Aorta (tissue), 5 donors: Measurements from ENCODE around the gene CFAP20. TPM values are rescaled to one million over a fixed set of nuclear protein-coding genes. Genes with fewer than 3 reads are reported as not detected.

Experiments
- ATAC-seq: fragments of 200-7000 bp; cut with Tn5 transposase; one replicate; pipeline ENCODE4 v1.9.1; 2022; ENCODE audit warnings: moderate library complexity; ENCODE audit not compliant: low FRiP score
- DNase-seq, 2 donors: peaks; one replicate each; pipeline ENCODE4 v3.0.0-alpha.2; 2020
- H3K27ac ChIP-seq, 2 donors: one replicate each; pipeline ENCODE4 v1.5.1; 2013; ENCODE audit warnings: low read length in 2 of 2, mild to moderate bottlenecking in 2 of 2, moderate library complexity in 2 of 2, control low read depth in 1 of 2, inconsistent platforms in 1 of 2, low read depth in 1 of 2
- H3K27me3 ChIP-seq, 2 donors: one replicate each; pipeline ENCODE4 v1.6.1; 2013; ENCODE audit warnings: control low read depth in 1 of 2, low read length in 1 of 2, mild to moderate bottlenecking in 1 of 2, moderate library complexity in 1 of 2; ENCODE audit not compliant: insufficient read depth in 2 of 2, control insufficient read depth in 1 of 2
- H3K36me3 ChIP-seq, 2 donors: one replicate each; pipeline ENCODE4 v1.6.1; 2013; ENCODE audit warnings: control low read depth in 1 of 2, low read length in 1 of 2, mild to moderate bottlenecking in 1 of 2; ENCODE audit not compliant: insufficient read depth in 2 of 2, control insufficient read depth in 1 of 2
- H3K4me1 ChIP-seq, 2 donors: one replicate each; pipeline ENCODE4 v1.6.1; 2013; ENCODE audit warnings: low read length in 2 of 2, control low read depth in 1 of 2, mild to moderate bottlenecking in 1 of 2, moderate library complexity in 1 of 2; ENCODE audit not compliant: insufficient read depth in 2 of 2, control insufficient read depth in 1 of 2
- H3K4me3 ChIP-seq, 2 donors: one replicate each; pipeline ENCODE4 v1.5.1; 2013; ENCODE audit warnings: low read length in 2 of 2, control low read depth in 1 of 2, mild to moderate bottlenecking in 1 of 2
- H3K9me3 ChIP-seq: one replicate; pipeline ENCODE4 v1.6.1; 2013; ENCODE audit warnings: mild to moderate bottlenecking, low read length; ENCODE audit not compliant: control insufficient read depth
- WGBS, 2 donors: extraction: QIAGEN DNeasy Blood & Tissue Kit; methylation state at CpG; one replicate each; pipeline ENCODE4 v1.1.7; 2013; 5-methylcytosine and 5-hydroxymethylcytosine counted together
- intact Hi-C, 2 donors: fragments of 100-400 bp; cut with DNase I; formaldehyde crosslinking; loops; one replicate each; pipeline versions ENCODE4 v1.14.2 to v1.15.0; 2022
- polyA plus RNA-seq, 2 donors: library from polyadenylated mRNA; stranded (reverse); fragments of 200-250 nt; gene quantifications; one replicate each; pipeline ENCODE4 v1.2.3, GENCODE V29; 2013
- total RNA-seq, 2 donors: library from RNA; stranded (reverse); fragmentation: NEBNext Ultra II Directional; extraction: Animal tissue kit (Norgen Biotek cat#: 25700); gene quantifications; one replicate each; pipeline ENCODE4 v1.2.1, GENCODE V29; 2021
- donor health status: healthy with polysubstance abuse.
- donor health status: Bipolar disorder and iron deficiency.
- donor health status: DM: no; HTN: no; CAD: no.
- donor health status: DM: no; HTN: no; CAD: no.
- donor health status: DM: yes; HTN: yes; CAD: no.

Gene CFAP20
- total and polyA plus RNA-seq, 4 donors: 16.6 to 22.4 (median 18.1) TPM

DNA sequence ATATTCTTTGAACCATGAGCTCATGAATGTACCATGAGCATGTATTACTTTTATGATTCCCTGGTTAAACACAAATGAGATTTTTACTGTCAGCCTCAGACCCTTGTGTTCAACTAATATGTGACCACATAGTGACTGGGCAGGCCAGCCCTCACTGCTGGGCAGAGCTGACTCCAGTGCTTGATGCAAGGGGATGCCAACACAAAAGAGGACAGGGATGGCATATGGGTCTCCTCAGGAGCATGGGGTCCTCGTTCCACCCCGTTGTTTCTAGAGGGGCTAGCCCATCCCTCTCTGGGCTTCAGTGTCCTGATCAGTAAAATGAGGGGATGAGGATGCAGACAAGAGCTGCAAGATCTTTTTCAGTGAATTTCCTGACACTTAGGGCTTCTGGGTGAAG lies 19.3 kb downstream of the CFAP20 start:
- Histone ChIP-seq H3K36me3 (peaks cover 0 to 6% of the 10 kb centered on the region in 2 donors), H3K27me3 (no peaks in the 10 kb centered on the region), H3K4me3 (no peak overlapping the region), H3K27ac (no peak overlapping the region), H3K4me1 (no peaks in the 10 kb centered on the region), H3K9me3 (no peaks in the 10 kb centered on the region)
- intact Hi-C loops: no loop called here
- WGBS, 2 donors: 88 to 89% methylated on average over 2 of the region's 2 CpGs
- ATAC-seq (no peak), DNase-seq (no peak)

DNA sequence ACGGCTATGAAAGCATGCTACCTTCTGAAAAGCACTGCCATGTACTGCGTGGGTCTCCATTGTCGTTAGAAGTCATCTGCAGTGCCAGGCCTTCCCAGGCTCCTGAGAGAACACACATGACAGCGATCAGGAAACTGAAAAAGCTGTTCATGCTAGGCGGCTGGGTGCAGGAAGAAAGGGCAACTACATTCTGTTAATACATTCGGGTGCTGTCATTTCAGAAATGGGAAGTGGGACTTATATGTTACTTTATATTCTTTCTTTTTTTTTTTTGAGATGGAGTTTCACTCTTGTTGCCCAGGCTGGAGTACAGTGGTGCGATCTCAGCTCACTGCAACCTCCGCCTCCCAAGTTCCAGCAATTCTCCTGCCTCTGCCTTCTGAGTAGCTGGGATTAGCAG lies 19.9 kb downstream of the CFAP20 start:
- no peak overlapping the region for H3K4me3 ChIP-seq
- H3K9me3 ChIP-seq: no peaks in the 10 kb centered on the region
- intact Hi-C loops: no loop called here
- H3K27ac ChIP-seq: no peak overlapping the region
- no peak for ATAC-seq
- H3K4me1 ChIP-seq: no peaks in the 10 kb centered on the region
- H3K36me3 ChIP-seq: peaks cover 0 to 2% of the 10 kb centered on the region in 2 donors
- whole genome bisulfite sequencing, 2 donors: 84 to 86% methylated on average over 8 of the region's 8 CpGs
- DNase-seq: no peak
- H3K27me3 ChIP-seq: no peaks in the 10 kb centered on the region

DNA sequence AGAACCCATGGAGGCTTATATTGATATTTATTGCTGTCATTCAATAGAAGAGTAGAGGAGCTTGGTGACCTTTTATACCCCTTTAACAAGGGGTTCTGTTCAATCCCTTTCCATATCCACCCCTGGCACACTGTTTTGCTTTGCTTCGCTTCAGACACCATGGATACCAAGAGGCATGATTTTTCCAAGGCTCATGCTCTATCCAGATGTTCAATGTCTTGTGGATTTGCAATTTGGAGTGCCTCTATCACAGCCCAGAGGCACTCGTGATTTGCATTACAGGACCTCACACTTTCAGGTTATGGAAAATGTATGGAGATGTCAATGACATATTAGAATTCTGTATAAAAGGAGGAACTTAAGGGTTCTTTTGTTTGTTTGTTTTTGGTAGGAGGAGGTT lies 21.5 kb downstream of the CFAP20 start:
- H3K4me1 ChIP-seq: no peaks in the 10 kb centered on the region
- ATAC-seq (no peak), DNase-seq (no peak)
- H3K9me3 ChIP-seq: no peaks in the 10 kb centered on the region
- no peak overlapping the region for H3K4me3 ChIP-seq
- H3K27ac ChIP-seq: no peak overlapping the region
- 81 to 90% methylated on average over 2 of the region's 2 CpGs for WGBS, 2 donors
- intact Hi-C loops: no loop called here
- H3K27me3 ChIP-seq: no peaks in the 10 kb centered on the region
- H3K36me3 ChIP-seq: no peaks in the 10 kb centered on the region

GRCh38 chr16:58107228-58107627 lies 22.0 kb downstream of the CFAP20 start:
- WGBS, 2 donors: 61 to 62% methylated on average over 2 of the region's 2 CpGs
- DNase-seq: no peak
- Histone ChIP-seq H3K4me3 (no peak overlapping the region), H3K27ac (no peak overlapping the region), H3K4me1 (no peaks in the 10 kb centered on the region), H3K36me3 (no peaks in the 10 kb centered on the region), H3K27me3 (no peaks in the 10 kb centered on the region), H3K9me3 (no peaks in the 10 kb centered on the region)
- intact Hi-C loops: no loop called here
- ATAC-seq: no peak

- H3K36me3 ChIP-seq: no peaks in the 10 kb centered on the region
- 0% methylated on average over 1 of the region's 1 CpG for WGBS, 2 donors
- ATAC-seq: no peak
- H3K4me3 ChIP-seq: no peak overlapping the region
- H3K4me1 ChIP-seq: no peaks in the 10 kb centered on the region
- DNase-seq: peak in 1 of 2 donors; percentile 10
- H3K27me3 ChIP-seq: no peaks in the 10 kb centered on the region
- intact Hi-C loops: loop anchor here in 1 of 2 donors (2.0 kb wide), 1 partner anchor 63 kb away; no protein-coding TSS in a partner anchor
- H3K27ac ChIP-seq: no peak overlapping the region
- no peaks in the 10 kb centered on the region for H3K9me3 ChIP-seq
Observed at GRCh38 chr16:58105631-58106030, 23.6 kb downstream of the CFAP20 start.

GRCh38 chr16:58102665-58103392 lies 26.4 kb downstream of the CFAP20 start:
- Histone ChIP-seq H3K9me3 (no peaks in the 10 kb centered on the region), H3K36me3 (no peaks in the 10 kb centered on the region), H3K4me3 (no peak overlapping the region), H3K27ac (no peak overlapping the region), H3K27me3 (no peaks in the 10 kb centered on the region), H3K4me1 (no peaks in the 10 kb centered on the region)
- intact Hi-C loops: no loop called here
- DNase-seq: no peak
- ATAC-seq: no peak
- 78 to 82% methylated on average over 15 of the region's 15 CpGs for WGBS, 2 donors

DNA sequence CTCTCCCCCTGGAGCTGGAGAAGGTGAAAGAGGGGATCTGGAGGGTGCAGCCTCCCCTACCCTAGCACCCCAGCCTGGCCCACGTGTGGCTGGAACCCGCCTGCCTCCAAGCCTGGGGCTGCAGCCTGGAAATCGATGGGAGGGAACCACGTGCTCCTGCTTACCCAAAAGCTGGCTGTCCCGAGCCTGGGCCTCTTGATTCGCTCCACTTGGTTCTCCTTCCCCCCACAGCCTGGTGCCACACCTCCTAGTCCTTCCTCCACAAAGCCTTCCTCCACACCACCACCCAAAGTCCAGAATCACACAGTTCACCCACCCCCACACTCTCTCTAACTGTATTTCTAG lies 29.3 kb downstream of the CFAP20 start:
- Histone ChIP-seq H3K9me3 (no peaks in the 10 kb centered on the region), H3K27me3 (no peaks in the 10 kb centered on the region), H3K27ac (no peak overlapping the region), H3K36me3 (no peaks in the 10 kb centered on the region), H3K4me1 (no peaks in the 10 kb centered on the region), H3K4me3 (no peak overlapping the region)
- ATAC-seq (no peak), DNase-seq (no peak)
- WGBS, 2 donors: 78 to 83% methylated on average over 6 of the region's 6 CpGs
- intact Hi-C loops: no loop called here

GRCh38 chr16:58099097-58099955 lies 29.9 kb downstream of the CFAP20 start:
- no peaks in the 10 kb centered on the region for H3K4me1 ChIP-seq
- H3K4me3 ChIP-seq: no peak overlapping the region
- no peak overlapping the region for H3K27ac ChIP-seq
- DNase-seq: no peak
- no peak for ATAC-seq
- H3K36me3 ChIP-seq: no peaks in the 10 kb centered on the region
- intact Hi-C loops: no loop called here
- H3K27me3 ChIP-seq: no peaks in the 10 kb centered on the region
- no peaks in the 10 kb centered on the region for H3K9me3 ChIP-seq
- WGBS, 2 donors: 91 to 92% methylated on average over 12 of the region's 12 CpGs
